Stimulated activated CD8-positive, alpha-beta memory T cell treated with anti-CD3 and anti-CD28 coated beads, Interleukin-12 subunit alpha, Interleukin-12 subunit beta, amount 100 ng/mL, for 24 hours (primary cell): Measurements from ENCODE around the gene AHCY.
"Not testable (repeated sequence)": the region's sequence is repeated elsewhere in the genome, so short reads cannot be mapped to it uniquely, and the experiment has no call there.

ENCODE experiments used
- DNase-seq: peaks from one replicate; pipeline ENCODE4 v3.0.0-alpha.2; 2020; ENCODE audit errors: extremely low read depth

AHCY gene

DNA sequence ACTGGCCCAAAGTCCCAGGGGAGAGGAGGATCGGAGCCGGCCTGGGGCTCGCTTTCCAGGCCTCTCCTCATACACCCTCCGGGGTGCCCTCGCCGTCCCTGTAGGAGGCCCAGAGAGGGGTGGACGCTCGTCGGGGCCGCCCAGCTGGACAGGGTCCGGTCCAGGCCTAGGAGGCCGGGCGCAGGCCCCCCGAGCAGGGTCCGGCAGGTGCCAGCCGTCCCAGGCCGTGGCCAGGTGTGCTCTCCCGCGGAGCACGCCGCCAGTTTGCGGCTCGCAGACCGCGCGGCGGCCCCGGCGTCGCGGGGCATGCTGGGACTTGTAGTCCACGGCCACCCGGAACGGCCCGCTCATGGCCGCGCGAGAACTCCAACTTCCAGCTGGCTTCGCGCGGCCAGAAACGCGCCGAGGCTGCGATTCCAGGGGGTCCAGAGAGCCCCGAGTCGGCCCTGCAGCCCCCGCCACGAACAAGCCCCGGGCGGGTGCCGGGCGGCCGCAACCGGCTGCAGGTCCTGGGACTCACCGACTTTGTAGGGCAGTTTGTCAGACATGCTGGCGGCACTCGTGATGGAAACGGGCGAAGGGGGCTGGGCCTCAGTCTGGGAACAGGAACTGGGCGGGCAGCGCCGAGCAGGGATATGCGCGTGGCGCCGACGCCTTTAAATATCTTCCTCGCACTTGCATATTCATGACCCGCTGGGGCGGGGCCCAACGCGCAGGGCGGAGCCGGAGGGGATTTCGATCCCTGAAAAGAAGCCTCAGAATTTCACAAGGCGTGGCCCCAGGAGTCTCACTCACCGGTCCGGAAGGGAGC, at the start of gene AHCY:
Gene AHCY (minus strand): TSS at position 633 of the 811 bp plus-strand sequence. CDS start 85 bp downstream, at position 548.
- DNase-seq: peak; percentile 91

DNA sequence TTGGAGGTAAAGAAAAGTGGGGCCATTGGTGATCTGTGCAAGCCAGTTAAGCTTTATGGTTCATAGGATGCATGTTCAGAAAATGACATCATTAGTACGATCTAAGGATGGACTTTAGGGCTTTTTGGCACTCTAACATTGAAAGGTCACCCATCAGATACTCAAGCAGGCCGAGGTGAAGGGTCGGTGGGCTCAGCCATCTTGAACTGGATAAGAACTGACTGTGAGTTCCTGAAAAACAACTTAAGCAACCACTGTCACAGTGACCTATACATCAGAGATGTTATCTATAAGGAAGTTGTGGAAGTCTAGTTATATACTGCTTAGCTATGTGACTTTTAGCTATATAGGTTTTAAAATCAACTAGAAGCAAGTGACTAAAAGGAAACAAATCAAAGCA, 46.9 kb upstream of the AHCY start:
- no peak for DNase-seq

DNA sequence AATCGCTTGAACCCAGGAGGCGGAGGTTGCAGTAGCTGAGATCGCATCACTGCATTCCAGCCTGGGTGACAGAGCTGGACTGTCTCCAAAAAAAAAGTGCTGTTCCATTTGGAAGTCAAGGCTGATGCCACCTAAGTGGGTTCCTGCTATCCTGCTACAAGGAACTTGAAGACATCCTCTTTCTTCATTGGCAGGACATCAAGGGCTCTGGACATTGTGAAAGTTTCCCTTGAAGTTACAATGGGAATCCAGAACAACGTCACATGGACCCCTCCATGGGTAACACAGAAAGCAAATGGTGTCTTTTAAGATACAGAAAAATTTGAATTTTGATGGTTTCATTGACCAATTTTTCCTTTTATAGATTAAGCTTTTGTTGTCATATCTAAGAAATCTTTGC, 44.4 kb upstream of the AHCY start:
- no peak for DNase-seq

DNA sequence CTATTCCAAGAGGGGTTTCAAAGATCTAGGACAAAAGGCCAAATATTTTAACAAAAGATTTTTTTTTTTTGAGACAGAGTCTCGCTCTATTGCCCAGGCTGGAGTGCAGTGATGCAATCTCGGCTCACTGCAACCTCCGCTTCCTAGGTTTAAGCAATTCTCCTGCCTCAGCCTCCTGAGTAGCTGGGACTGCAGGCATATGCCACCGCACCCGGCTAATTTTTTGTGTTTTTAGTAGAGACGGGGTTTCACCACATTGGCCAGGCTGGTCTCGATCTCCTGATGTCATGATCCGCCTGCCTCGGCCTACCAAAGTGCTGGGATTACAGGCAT, 43.3 kb upstream of the AHCY start:
- DNase-seq: not testable (repeated sequence)

DNA sequence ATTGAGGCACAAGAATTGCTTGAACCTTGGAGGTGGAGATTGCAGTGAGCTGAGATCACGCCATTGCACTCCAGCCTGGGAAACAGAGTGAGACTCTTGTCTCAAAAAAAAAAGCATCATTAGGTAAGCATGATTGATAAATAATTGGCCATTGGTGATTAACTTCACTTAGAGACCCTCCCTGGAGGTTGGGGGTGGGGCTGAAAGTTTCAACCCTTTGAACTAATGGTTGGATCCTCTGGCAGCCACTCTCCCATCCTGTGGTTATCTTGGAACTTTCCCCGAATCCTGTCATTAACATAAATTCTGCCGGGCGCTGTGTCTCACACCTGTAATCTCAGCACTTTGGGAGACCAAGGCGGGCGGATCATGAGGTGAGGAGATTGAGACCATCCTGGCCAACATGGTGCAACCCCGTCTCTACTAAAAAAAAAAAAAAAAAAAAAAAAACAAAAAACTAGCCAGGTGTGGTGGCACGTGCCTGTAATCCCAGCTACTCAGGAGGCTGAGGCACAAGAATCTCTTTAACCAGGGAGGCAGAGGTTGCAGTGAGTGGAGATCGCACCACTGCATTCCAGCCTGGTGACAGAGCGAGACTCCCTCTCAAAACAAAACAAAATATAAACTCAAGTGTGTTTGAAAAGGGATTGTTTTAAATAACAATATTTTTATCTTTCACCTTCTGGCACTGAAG, 42.8 kb upstream of the AHCY start:
- not testable (repeated sequence) for DNase-seq

DNA sequence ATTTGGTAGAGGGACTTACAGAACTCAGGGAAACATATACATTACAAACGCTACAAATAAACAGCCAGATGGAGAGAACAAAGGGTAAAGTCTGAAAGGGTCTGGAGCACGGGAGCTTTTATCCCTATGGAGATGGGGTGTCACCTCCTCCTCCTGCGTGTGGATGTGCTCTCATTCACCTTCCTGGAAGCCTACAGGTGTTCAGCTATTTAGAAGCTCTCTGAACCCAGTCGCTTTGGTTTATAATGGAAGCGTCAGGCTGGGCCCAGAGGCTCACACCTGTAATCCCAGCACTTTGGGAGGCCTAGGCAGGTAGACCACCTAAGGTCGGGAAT, 42.2 kb upstream of the AHCY start:
- no peak for DNase-seq

DNA sequence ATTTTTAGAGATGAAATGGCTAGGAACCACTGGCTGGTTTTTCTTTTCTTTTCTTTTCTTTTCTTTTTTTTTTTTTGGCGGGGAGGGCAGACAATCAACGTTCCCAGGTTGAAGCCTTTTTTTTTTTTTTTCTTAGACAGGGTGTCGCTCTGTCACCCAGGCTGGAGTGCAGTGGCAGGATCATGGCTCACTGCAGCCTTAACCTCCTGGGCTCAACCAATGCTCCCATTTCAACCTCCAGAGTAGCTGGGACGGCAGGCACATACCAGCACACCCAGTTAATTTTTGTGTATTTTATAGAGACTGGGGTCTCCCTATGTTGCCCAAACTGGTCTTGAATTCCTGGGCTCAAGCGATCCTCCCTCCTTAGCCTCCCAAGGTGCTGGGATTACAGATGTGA, 41.1 kb upstream of the AHCY start:
- no peak for DNase-seq

DNA sequence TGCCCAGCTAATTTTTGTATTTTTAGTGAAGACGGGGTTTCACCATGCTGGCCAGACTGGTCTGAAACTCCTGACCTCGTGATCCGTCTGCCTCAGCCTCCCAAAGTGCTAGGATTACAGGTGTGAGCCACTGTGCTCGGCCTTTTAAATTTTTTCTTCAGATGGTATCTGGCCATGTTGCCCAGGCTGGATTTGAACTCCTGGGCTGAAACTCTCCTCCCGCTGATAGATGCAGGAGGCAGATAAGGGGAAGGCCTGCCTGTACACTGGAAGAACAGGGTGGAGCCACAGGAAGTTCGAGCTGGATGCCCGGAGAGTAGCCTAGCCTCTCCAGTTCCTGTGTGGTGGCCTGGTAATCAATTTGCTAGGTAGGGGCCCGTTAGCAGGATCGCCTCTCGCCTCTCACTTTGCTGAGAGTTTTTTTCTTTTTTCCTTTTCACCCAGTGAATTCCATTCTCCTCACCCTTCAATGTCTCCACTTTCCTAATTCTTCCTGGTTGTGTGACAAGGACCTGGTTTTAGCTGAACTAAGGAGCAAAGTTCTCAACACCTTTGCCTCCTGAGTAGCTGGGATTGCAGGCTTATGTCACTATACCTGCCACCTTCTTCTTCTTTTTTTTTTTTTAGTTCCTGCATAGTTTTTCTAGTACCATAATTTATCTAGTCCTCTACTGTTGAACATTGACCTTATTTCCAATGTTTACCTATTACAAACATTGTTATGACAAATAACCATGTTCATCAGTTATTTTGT, 40.5 kb upstream of the AHCY start:
- no peak for DNase-seq

DNA sequence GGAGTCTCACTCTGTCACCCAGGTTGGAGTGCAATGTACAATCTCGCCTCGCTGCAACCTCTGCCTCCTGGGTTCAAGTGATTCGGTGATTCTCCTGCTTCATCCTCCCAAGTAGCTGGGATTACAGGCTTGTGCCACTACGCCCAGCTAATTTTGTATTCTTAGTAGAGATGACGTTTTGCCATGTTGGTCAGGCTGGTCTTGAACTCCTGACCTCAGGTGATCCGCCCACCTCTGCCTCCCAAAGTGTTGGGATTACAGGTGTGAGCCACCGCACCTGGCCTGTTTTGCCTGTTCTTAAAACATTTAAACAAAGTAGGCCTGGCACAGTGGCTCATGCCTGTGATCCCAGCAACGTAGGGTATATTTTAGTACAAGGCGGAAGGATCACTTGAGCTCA, 38.0 kb upstream of the AHCY start:
- DNase-seq: not testable (repeated sequence)

DNA sequence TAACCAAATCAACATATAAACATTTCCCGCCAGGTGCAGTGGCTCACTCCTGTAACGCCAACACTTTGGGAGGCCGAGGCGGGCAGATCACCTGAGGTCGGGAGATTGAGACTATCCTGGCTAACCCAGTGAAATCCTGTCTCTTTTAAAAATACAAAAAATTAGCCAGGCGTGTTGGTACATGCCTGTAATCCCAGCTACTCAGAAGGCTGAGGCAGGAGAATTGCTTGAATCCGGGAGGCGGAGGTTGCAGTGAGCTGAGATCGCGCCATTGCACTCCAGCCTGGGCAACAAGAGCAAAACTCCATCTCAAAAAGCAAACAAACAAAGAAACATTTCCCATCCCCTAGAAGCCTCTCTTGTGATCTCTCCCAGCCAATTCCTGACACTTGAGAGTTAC, 37.6 kb upstream of the AHCY start:
- DNase-seq: not testable (repeated sequence)

DNA sequence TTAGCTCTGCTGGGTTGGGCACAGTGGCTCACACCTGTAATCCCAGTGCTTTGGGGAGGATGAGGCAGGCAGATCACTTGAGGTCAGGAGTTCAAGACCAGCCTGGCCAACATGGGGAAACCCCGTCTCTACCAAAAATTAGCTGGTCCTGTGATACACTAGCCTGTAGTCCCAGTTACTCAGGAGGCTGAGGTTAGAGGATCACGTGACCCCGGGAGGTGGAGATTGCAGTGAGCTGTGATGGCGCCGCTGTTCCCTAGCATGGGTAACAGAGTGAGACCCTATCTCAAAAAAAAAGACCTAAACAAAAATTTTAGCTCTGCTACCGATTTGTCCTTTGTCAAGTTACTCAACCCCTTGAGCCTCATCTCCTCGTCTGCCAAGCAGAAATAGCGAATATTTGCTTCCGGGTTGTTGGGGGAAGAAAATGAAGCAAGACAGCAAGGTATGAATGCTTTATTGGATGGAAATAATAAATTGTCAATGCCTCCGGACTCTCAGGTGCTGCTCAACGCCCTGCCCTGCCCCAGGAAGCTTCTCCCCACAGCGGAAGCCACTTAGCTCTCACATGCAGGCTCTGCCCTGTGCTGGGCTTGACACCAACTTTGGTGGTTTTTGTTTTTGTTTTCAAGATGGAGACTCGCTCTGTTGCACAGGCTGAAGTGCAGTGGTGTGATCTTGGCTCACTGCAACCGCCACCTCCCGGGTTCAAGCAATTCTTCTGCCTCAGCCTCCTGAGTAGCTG, 35.0 kb upstream of the AHCY start:
- DNase-seq: no peak

DNA sequence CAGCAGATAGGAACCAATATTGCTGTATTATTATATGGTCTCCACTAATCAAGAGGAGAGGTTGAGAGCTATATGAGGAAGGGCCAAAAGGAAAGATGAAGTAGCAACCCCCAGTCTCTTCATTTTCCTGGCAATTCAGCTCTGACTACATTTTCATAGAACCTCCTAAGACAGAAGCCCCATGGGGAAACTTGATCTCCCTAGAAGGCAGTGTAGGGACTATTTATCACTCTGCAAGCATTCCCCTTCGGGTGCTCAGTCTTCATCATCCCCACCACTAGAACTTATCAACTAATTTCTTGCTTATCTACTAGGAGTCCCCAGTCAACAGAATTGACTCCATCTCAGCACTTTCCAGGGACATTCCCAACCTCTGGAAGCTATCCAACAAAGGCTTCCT, 34.4 kb upstream of the AHCY start:
- DNase-seq: no peak

DNA sequence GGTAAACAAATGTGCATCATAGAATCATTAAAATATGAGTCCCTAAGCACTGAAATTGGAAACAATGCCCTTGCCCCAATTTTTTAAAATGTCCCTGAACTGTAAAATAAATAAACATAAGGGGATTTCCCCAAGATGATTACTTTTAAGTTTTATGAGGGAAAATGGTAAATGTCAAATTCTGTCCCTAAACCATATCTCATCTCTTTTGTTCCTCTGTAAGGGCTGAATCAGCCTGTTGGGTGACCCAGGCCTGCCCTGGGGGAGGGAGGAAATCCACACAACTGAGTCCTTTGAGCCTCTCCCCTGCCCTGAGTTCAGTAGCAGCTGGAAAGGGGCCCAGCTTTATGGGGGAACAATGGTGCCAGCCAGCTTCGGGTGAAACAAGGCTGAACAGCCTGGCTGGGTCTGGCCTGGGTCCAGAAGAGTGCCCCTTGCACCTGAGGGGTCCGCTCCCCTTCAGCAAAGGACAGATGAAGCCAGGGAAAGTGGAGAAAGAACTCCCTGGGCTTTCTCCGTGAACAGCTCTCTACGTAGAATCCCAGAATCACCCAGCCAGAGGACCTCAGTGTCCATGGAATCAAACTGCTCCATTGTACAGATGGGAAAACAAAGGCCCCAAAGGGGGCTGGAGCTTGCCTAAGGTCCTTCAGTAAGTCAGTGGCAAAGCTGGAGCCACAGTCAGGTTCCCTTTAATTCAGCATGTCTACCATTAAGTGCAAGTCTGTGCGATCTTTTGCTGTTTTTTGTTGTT, 31.7 kb upstream of the AHCY start:
- DNase-seq: no peak

DNA sequence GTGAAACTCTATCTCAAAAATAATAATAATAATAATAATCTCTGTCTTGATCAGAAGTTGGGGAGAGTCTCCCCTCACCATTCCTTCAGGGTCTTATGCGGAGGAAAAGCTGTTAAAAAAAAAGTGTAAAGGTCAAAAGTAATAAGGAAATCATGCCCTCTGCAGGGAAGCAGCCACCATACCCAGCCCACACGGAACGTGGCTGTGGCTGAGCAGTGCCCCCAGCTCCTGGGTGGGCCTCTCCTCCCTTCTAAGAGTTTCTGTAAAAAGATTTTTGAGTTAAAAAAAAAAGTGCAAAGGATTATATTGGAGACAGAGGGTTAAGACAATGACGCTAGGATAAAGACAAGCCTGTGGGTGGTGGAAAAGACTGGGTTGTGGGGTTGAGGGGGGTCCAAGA, 30.6 kb upstream of the AHCY start:
- no peak for DNase-seq

DNA sequence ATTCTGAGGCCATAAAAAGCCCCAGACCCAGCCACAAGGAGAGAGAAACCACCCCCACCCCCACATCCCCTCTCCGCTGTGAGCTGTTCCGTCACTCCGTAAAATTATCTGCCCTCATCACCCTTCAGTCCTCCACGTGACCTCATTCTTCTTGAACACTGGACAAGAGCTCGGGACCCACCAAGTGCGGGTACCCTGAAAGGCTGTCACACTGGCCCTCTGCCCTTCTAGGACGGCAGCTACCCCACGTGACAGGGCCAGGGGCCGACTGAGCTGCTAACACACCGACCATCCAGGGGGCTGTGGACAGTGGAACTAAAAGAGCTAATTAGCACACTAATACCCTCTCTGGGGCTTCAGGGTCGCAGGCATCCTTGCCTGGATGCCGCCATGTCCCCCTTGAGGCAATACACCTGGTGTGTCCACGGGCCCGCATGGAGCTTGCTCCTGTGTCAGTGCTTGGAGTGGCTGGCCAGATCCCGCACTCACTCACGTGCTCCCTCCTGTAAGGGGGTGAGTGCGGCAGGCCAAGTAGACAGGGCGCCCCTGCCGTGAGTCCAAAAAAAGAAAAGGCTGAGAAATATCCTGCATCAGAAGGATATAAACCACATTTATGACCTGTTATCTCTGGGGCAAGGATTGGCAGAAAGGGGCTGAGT, 29.2 kb upstream of the AHCY start:
- no peak for DNase-seq

DNA sequence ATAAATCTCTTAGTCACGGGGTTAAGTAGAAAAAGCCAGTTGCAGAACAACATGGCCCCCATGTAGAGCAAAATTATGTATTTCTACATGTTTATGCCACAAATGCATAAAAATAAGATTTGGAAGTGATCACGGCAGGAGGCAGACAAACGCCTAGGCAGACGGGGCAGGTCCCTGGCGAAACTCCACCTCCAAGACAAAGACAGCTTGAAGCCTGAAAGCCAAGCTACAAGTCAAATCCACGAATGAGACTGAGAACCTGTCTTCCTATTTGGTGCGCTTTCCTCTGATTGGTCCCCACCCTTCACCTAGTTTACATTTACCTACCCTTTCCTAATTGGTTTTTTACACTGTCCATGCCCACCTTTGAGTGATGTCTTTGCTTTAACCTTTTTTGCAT, 28.7 kb upstream of the AHCY start:
- DNase-seq: no peak

DNA sequence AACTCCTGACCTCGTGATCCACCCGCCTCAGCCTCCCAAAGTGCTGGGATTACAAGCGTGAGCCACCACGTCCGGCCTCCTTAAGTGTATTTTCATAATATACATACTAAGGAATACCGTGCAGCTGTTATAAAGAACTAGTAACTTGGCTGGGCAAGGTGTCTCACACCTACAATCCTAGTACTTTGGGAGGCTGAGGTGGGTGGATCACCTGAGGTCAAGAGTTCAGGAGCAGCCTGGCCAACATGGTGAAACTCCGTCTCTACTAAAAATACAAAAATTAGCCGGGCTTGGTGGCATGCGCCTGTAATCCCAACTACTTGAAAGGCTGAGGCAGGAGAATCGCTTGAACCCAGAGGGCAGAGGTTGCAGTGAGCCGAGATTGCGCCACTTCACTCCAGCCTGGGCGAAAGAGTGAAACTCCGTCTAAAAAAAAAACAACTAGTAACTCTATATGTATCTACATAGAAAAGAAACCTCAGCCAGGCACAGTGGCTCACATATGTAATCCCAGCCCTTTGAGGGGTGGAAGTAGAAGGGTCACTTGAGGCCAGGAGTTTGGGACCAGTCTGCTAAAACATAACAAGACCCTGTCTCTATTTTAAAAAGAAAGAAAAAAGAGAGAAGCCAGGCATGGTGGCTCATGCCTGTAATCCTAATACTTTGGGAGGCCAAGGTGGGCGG, 27.8 kb upstream of the AHCY start:
- DNase-seq: not testable (repeated sequence)

DNA sequence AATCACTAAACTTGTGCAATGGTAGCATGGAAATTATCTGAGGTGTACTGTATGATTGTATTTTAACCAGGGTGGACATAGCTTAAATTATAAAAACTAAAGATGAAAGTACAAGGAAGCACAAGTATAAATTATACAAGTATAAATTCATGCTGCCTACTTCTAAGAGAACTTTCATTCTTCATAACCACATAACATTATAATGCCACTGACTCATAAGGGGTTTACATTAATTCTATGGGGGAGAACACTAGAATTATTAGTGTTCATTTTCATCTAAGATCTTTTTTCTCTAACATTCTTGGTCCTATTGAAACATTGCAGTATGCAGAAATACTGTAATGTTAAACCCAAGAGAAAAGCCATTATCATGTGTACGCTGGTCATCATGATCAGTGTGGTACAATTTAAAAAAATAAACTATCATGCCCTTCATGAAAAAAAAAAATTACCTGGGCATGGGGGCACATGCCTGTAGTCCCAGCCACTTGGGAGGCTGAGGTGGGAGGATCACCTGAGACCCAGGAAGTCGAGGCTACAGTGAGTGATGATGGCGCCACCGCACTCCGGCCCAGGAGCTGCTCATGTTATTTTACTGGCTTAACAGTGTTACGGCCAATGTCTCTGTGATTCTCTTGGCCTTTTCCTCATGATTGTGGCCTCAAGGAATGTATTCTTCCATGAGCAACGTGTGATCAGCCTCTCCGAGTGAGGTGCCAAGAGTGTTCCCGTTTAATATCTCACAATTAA, 25.9 kb upstream of the AHCY start:
- no peak for DNase-seq

DNA sequence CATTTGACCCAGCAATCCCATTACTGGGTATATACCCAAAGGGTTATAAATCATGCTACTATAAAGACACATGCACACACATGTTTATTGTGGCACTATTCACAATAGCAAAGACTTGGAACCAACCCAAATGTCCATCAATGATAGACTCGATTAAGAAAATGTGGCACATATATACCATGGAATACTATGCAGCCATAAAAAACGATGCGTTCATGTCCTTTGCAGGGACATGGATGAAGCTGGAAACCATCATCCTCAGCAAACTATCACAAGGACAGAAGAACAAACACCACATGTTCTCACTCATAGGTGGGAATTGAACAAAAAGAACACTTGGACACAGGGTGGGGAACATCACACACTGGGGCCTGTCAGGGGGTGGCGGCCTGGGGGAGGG, 25.1 kb upstream of the AHCY start:
- DNase-seq: not testable (repeated sequence)

DNA sequence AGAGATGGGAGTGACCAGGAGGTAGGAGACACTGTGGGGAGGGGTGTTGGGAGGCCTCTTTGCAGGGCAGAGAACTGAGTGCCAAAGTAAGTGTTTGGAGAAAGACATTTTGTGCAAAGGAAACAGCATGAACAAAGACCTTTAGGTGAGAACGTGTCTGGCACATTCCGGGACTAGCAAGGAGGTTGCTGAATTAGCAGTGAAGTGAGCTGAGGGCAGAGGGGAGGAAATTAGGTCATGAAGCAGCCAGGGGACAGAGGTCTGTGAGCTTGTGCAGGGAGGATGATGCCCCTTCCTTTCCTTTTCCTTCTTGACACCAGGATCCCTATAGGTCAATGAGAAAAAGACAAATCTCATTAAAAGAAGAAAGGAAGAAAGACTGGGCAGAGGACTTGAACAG, 21.4 kb upstream of the AHCY start:
- DNase-seq: no peak
